ENCODE results near the gene TRAPPC14.

The TRAPPC14 gene

GRCh38 chr7:100126239-100126930 lies 32.1 kb downstream of the TRAPPC14 start:
- peak; percentile 45 for ATAC-seq

GRCh38 chr7:100124301-100125230 lies 34.0 kb downstream of the TRAPPC14 start:
- no peak for ATAC-seq

More at GRCh38 chr7:100126239-100126930, 32.1 kb downstream of the TRAPPC14 start:
- TF ChIP-seq ZFP3 (CRISPR knock-in tag; IDR thresholded peaks at IDR 0.05) (peak; percentile 81; the same call in 1 of the 2 replicates), PATZ1 (CRISPR knock-in tag; IDR thresholded peaks at IDR 0.05; ENCODE audit: borderline replicate concordance) (no peak)

GRCh38 chr7:100122568-100122967 lies 36.0 kb downstream of the TRAPPC14 start:
- TF ChIP-seq TCF4 (CRISPR knock-in tag; IDR thresholded peaks at IDR 0.05; ENCODE audit: borderline replicate concordance): no peak
- no peak for TF ChIP-seq OSR1 (CRISPR knock-in tag; IDR thresholded peaks at IDR 0.05)
- no peak for ATAC-seq

More at GRCh38 chr7:100124301-100125230, 34.0 kb downstream of the TRAPPC14 start:
- TF ChIP-seq ZNF70 (CRISPR knock-in tag; IDR thresholded peaks at IDR 0.05): no peak
- TF ChIP-seq ZC3H10 (CRISPR knock-in tag; IDR thresholded peaks at IDR 0.05): no peak
- no peak for TF ChIP-seq ZNF565 (CRISPR knock-in tag; conservative IDR thresholded peaks at IDR 0.05; ENCODE audit: low read depth)
- TF ChIP-seq ARNTL (CRISPR knock-in tag; IDR thresholded peaks at IDR 0.05; ENCODE audit: borderline replicate concordance, low read depth): no peak
- no peak for TF ChIP-seq CREB5 (CRISPR knock-in tag; IDR thresholded peaks at IDR 0.05; ENCODE audit: low read depth)
- TF ChIP-seq CSDC2 (CRISPR knock-in tag; IDR thresholded peaks at IDR 0.05): no peak
- no peak for TF ChIP-seq CSRNP3 (CRISPR knock-in tag; IDR thresholded peaks at IDR 0.05)
- no peak for TF ChIP-seq RARB (CRISPR knock-in tag; IDR thresholded peaks at IDR 0.05)
- TF ChIP-seq ZNF8 (CRISPR knock-in tag; IDR thresholded peaks at IDR 0.05): no peak
- TF ChIP-seq SNAI2 (CRISPR knock-in tag; IDR thresholded peaks at IDR 0.05): no peak
- TF ChIP-seq GLIS3 (CRISPR knock-in tag; IDR thresholded peaks at IDR 0.05): no peak

GRCh38 chr7:100122067-100122466 lies 36.5 kb downstream of the TRAPPC14 start:
- no peak for TF ChIP-seq TSHZ2 (CRISPR knock-in tag; IDR thresholded peaks at IDR 0.05)
- no peak for TF ChIP-seq ZNF70 (CRISPR knock-in tag; IDR thresholded peaks at IDR 0.05)
- TF ChIP-seq ESRRG (CRISPR knock-in tag; IDR thresholded peaks at IDR 0.05): no peak
- TF ChIP-seq TCF4 (CRISPR knock-in tag; IDR thresholded peaks at IDR 0.05; ENCODE audit: borderline replicate concordance): no peak
- no peak for TF ChIP-seq ZNF565 (CRISPR knock-in tag; conservative IDR thresholded peaks at IDR 0.05; ENCODE audit: low read depth)
- TF ChIP-seq PPARA (CRISPR knock-in tag; IDR thresholded peaks at IDR 0.05; ENCODE audit: borderline replicate concordance): no peak
- ATAC-seq: no peak

All from SK-N-SH treated with all-trans-retinoic acid at 6 μM for 48 hours (cell line).